PC-9 (cell line): Measurements from ENCODE around the gene FOXN3. TPM values are rescaled to one million over a fixed set of nuclear protein-coding genes. Genes with fewer than 3 reads are reported as not detected.

ENCODE experiments used
- BruUV-seq: library from RNA; stranded (reverse); fragments of 400-500 nt; replicated peaks from 2 replicates; lab custom pipeline; 2021; lab: Mats Ljungman, UMichigan
- CTCF ChIA-PET: fragments of 300-600 bp; sonication (Branson Sonifier 250); formaldehyde crosslinking; loops from one replicate; lab custom pipeline; 2022; ENCODE audit warnings: antibody characterized with exemption; lab: Charles Lee
- POLR2A ChIA-PET: fragments of 300-600 bp; sonication (Branson Sonifier 250); formaldehyde crosslinking; loops from one replicate; lab custom pipeline; 2022; ENCODE audit warnings: antibody characterized with exemption; ENCODE audit not compliant: unreplicated experiment; lab: Charles Lee
- DNase-seq, 2 experiments: peaks; one replicate each; pipeline versions ENCODE4 v3.0.0 to v3.0.0-alpha.2; 2015 to 2022; ENCODE audit warnings: mixed read lengths in 1 of 2
- H2AFZ ChIP-seq: fragments of 200-600 bp; sonication (generic); 2 replicates; pipeline ENCODE4 v1.8.1; 2017; ENCODE audit warnings: antibody characterized with exemption
- H3F3A ChIP-seq: fragments of 200-600 bp; sonication (generic); 2 replicates; pipeline ENCODE4 v1.8.1; 2017; ENCODE audit warnings: antibody characterized with exemption, mild to moderate bottlenecking, low read depth; ENCODE audit not compliant: insufficient read depth
- H3K27ac ChIP-seq: fragments of 200-600 bp; sonication (generic); 2 replicates; pipeline ENCODE4 v1.6.1; 2016; ENCODE audit warnings: mixed run types
- H3K27me3 ChIP-seq: fragments of 200-600 bp; sonication (generic); 2 replicates; pipeline ENCODE4 v1.6.1; 2016; ENCODE audit warnings: low read depth, mixed run types; ENCODE audit not compliant: insufficient read depth
- H3K36me3 ChIP-seq: fragments of 200-600 bp; sonication (generic); 2 replicates; pipeline ENCODE4 v1.6.1; 2016; ENCODE audit warnings: low read depth, mixed run types
- H3K4me1 ChIP-seq: fragments of 200-600 bp; sonication (generic); replicated peaks from 2 replicates; pipeline ENCODE4 v1.6.1; 2016; ENCODE audit warnings: mixed run types; ENCODE audit not compliant: insufficient read depth
- H3K4me2 ChIP-seq: fragments of 200-600 bp; sonication (generic); 2 replicates; pipeline ENCODE4 v1.6.1; 2017; ENCODE audit warnings: mixed run types
- H3K4me3 ChIP-seq: fragments of 200-600 bp; sonication (generic); 2 replicates; pipeline ENCODE4 v1.6.1; 2016; ENCODE audit warnings: mixed run types
- H3K79me2 ChIP-seq: fragments of 200-600 bp; sonication (generic); 2 replicates; pipeline ENCODE4 v1.6.1; 2017; ENCODE audit warnings: low read depth, mixed run types
- H3K9me2 ChIP-seq: fragments of 200-600 bp; sonication (generic); 2 replicates; pipeline ENCODE4 v1.8.1; 2017; ENCODE audit warnings: mild to moderate bottlenecking; ENCODE audit not compliant: insufficient read depth
- H3K9me3 ChIP-seq: fragments of 200-600 bp; sonication (generic); 2 replicates; pipeline ENCODE4 v1.8.1; 2016; ENCODE audit warnings: low read depth; ENCODE audit not compliant: insufficient read depth
- H4K20me1 ChIP-seq: fragments of 200-600 bp; sonication (generic); 2 replicates; pipeline ENCODE4 v1.8.1; 2017; ENCODE audit not compliant: insufficient read depth
- CTCF ChIP-seq: fragments of 200-600 bp; sonication (generic); conservative IDR thresholded peaks from 2 replicates; pipeline ENCODE4 v1.6.1; 2017; ENCODE audit warnings: mixed run types, antibody characterized with exemption, mild to moderate bottlenecking, moderate library complexity
- EZH2 ChIP-seq: fragments of 200-600 bp; sonication (generic); IDR thresholded peaks from 2 replicates; pipeline ENCODE4 v1.8.0; 2017; ENCODE audit warnings: antibody characterized with exemption, low read depth
- intact Hi-C: fragments of 100-400 bp; cut with micrococcal nuclease; formaldehyde crosslinking; loops from one replicate; pipeline ENCODE4 v1.10.0; 2022; ENCODE audit not compliant: unreplicated experiment
- total RNA-seq: library from RNA; stranded (reverse); gene quantifications from 2 replicates; pipeline ENCODE4 v1.2.3, GENCODE V29; 2021

Gene FOXN3
- total RNA-seq, 1 experiment from 2014 or later = 4.2 TPM

- CTCF ChIA-PET = no interaction called here
- intact Hi-C loops = no loop called here
- no peaks in the 10 kb centered on the region for H4K20me1 ChIP-seq
- peaks cover 15% of the 10 kb centered on the region for H3K27me3 ChIP-seq
- no peak overlapping the region for H3K27ac ChIP-seq
- no peaks in the 10 kb centered on the region for H3K9me2 ChIP-seq
- no peaks in the 10 kb centered on the region for H3K4me1 ChIP-seq
- TF ChIP-seq EZH2 = no peak
- no peak for TF ChIP-seq CTCF
- H3K4me3 ChIP-seq = no peak overlapping the region
- BruUV-seq = no TSS peak
- no peaks in the 10 kb centered on the region for H3F3A ChIP-seq
- no peaks in the 10 kb centered on the region for H3K79me2 ChIP-seq
- no peak overlapping the region for H3K4me2 ChIP-seq
- POLR2A ChIA-PET = no interaction called here
- no peaks in the 10 kb centered on the region for H3K9me3 ChIP-seq
- no peak overlapping the region for H2AFZ ChIP-seq
- no peaks in the 10 kb centered on the region for H3K36me3 ChIP-seq
- no peak for DNase-seq
These were observed 45.2 kb downstream of the FOXN3 start for GRCh38 chr14:89371585-89372511.

GRCh38 chr14:89370781-89371180 lies 46.3 kb downstream of the FOXN3 start:
- no peaks in the 10 kb centered on the region for H3K79me2 ChIP-seq
- H3F3A ChIP-seq = no peaks in the 10 kb centered on the region
- H3K27me3 ChIP-seq = peaks cover 15% of the 10 kb centered on the region
- H3K9me2 ChIP-seq = no peaks in the 10 kb centered on the region
- no peaks in the 10 kb centered on the region for H3K9me3 ChIP-seq
- no peak for DNase-seq
- H3K4me1 ChIP-seq = no peaks in the 10 kb centered on the region
- POLR2A ChIA-PET = no interaction called here
- TF ChIP-seq CTCF (no peak), EZH2 (no peak)
- no peak overlapping the region for H3K27ac ChIP-seq
- H3K4me2 ChIP-seq = no peak overlapping the region
- no peaks in the 10 kb centered on the region for H4K20me1 ChIP-seq
- CTCF ChIA-PET = no interaction called here
- BruUV-seq = no TSS peak
- intact Hi-C loops = no loop called here
- no peaks in the 10 kb centered on the region for H3K36me3 ChIP-seq
- no peak overlapping the region for H2AFZ ChIP-seq
- H3K4me3 ChIP-seq = no peak overlapping the region

- Histone ChIP-seq H3K4me1 (no peaks in the 10 kb centered on the region), H2AFZ (no peak overlapping the region), H3K9me2 (no peaks in the 10 kb centered on the region), H3K9me3 (no peaks in the 10 kb centered on the region), H3F3A (no peaks in the 10 kb centered on the region), H3K27ac (no peak overlapping the region), H4K20me1 (no peaks in the 10 kb centered on the region), H3K79me2 (no peaks in the 10 kb centered on the region), H3K4me2 (no peak overlapping the region), H3K27me3 (peaks cover 17% of the 10 kb centered on the region), H3K4me3 (no peak overlapping the region), H3K36me3 (no peaks in the 10 kb centered on the region)
- ChIA-PET POLR2A (no interaction called here), CTCF (no interaction called here)
- intact Hi-C loops = no loop called here
- BruUV-seq = no TSS peak
- no peak for DNase-seq
- TF ChIP-seq CTCF = no peak
- TF ChIP-seq EZH2 = no peak
These were observed 46.7 kb downstream of the FOXN3 start for GRCh38 chr14:89370381-89370780.
